MCF 10A (cell line): ENCODE data around the gene ORC4. TPM values are rescaled to one million over a fixed set of nuclear protein-coding genes. Genes with fewer than 3 reads are reported as not detected.
"Not testable (repeated sequence)": the region's sequence is repeated elsewhere in the genome, so short reads cannot be mapped to it uniquely, and the experiment has no call there.

Experiments
- BruUV-seq: library from RNA; stranded (reverse); fragments of 400-500 nt; replicated peaks from 2 replicates; lab custom pipeline; 2021; lab: Mats Ljungman, UMichigan
- CTCF ChIA-PET: fragments of 300-600 bp; sonication (Branson Sonifier 250); formaldehyde crosslinking; extraction: SDS; loops from one replicate; lab custom pipeline; 2021; ENCODE audit warnings: antibody characterized with exemption, inconsistent platforms; lab: Yijun Ruan, JAX
- POLR2A ChIA-PET: fragments of 300-600, 350-650 bp; sonication (Branson Sonifier 250); formaldehyde crosslinking; extraction: SDS; loops from one replicate; lab custom pipeline; 2020; ENCODE audit warnings: antibody characterized with exemption, inconsistent platforms; lab: Yijun Ruan, JAX
- DNase-seq: peaks from one replicate; pipeline ENCODE4 v3.0.0-alpha.2; 2018; ENCODE audit not compliant: unreplicated experiment
- H3K27ac Mint-ChIP-seq: one replicate; pipeline ENCODE4 v1.8.0; 2022; ENCODE audit warnings: mild to moderate bottlenecking, low read depth, mixed read lengths; ENCODE audit not compliant: unreplicated experiment
- H3K27me3 Mint-ChIP-seq: one replicate; pipeline ENCODE4 v1.8.0; 2022; ENCODE audit warnings: mixed read lengths; ENCODE audit not compliant: insufficient read depth, unreplicated experiment
- H3K36me3 Mint-ChIP-seq: one replicate; pipeline ENCODE4 v1.8.0; 2022; ENCODE audit warnings: mild to moderate bottlenecking, moderate library complexity, mixed read lengths; ENCODE audit not compliant: insufficient read depth, unreplicated experiment
- H3K4me1 Mint-ChIP-seq: one replicate; pipeline ENCODE4 v1.8.0; 2022; ENCODE audit warnings: mixed read lengths; ENCODE audit not compliant: insufficient read depth, unreplicated experiment
- H3K4me3 Mint-ChIP-seq: one replicate; pipeline ENCODE4 v1.8.0; 2022; ENCODE audit warnings: mild to moderate bottlenecking, moderate library complexity, mixed read lengths; ENCODE audit not compliant: unreplicated experiment
- H3K9me3 Mint-ChIP-seq: one replicate; pipeline ENCODE4 v1.8.0; 2022; ENCODE audit warnings: mixed read lengths; ENCODE audit not compliant: unreplicated experiment
- CTCF ChIP-seq: fragments of 200-600 bp; IDR thresholded peaks from one replicate; pipeline ENCODE4 v1.8.0; 2022; ENCODE audit warnings: antibody characterized with exemption, mild to moderate bottlenecking; ENCODE audit not compliant: unreplicated experiment
- intact Hi-C: fragments of 100-400 bp; cut with micrococcal nuclease; formaldehyde crosslinking; loops from 2 replicates; pipeline ENCODE4 v1.14.1; 2022
- total RNA-seq: library from RNA; stranded (reverse); gene quantifications from 2 replicates; pipeline ENCODE4 v1.2.3, GENCODE V29; 2022

ORC4 gene
- total RNA-seq, 1 experiment from 2014 or later: 53.3 TPM

DNA sequence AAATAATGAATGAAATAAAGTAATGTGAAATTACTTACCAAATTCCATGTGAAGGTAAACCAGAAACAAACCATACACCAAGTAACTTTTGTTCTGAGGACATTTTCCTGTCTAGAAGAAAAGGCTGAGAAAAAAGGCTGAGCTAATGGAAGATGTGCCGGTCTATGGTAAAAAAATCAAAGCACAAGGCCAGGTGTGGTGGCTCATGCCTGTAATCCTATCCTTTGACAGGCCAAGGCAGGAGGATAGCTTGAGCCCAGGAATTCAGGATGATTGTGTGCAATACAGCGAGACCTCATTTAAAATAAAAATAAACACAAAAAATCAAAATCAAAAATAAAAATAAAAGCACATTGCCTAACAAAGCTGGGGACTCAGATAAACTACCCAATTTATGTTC is 6.7 kb downstream of the ORC4 start:
- DNase-seq: no peak
- no peaks in the 10 kb centered on the region for H3K27me3 Mint-ChIP-seq
- ChIA-PET POLR2A (no interaction called here), CTCF (no interaction called here)
- no peak for TF ChIP-seq CTCF
- no peak overlapping the region for H3K27ac Mint-ChIP-seq
- H3K4me1 Mint-ChIP-seq: peaks cover 24% of the 10 kb centered on the region
- peaks cover 4% of the 10 kb centered on the region for H3K36me3 Mint-ChIP-seq
- no peak overlapping the region for H3K4me3 Mint-ChIP-seq
- no TSS peak for BruUV-seq
- intact Hi-C loops: no loop called here
- peaks cover 14% of the 10 kb centered on the region for H3K9me3 Mint-ChIP-seq

DNA sequence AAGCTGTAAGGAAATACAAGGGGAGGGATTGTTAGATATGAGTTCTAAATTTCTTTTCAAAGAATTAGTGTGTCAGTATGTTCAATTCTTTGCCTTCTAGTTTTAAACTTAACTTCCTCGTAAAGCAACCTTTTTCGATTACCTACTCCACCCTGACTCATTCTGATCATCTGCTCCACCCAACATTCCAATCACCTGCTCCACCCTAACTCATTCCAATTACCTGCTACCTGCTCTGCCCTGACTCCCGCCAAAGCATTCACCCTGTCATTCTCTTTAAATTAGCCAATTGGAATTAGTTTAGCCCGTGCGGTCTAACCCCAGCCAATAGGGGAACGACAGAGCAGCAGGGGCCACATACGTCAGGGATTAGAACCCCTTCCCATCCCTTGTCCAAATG is 12.1 kb downstream of the ORC4 start:
- intact Hi-C loops, POLR2A ChIA-PET, H3K36me3 Mint-ChIP-seq: not testable (repeated sequence)

GRCh38 chr2:148007219-148007900 is 13.2 kb downstream of the ORC4 start:
- no peaks in the 10 kb centered on the region for H3K4me1 Mint-ChIP-seq
- ChIA-PET CTCF (interaction anchor here (1.6 kb wide), 1 partner anchor 13 kb away, joined by 5 read pairs; the partner anchor contains the start of gene ORC4), POLR2A (interaction anchor here (1.3 kb wide), 1 partner anchor 13 kb away, joined by 7 read pairs; the partner anchor contains the start of genes MBD5 and ORC4)
- intact Hi-C loops: no loop called here
- no peak for TF ChIP-seq CTCF
- no peak overlapping the region for H3K27ac Mint-ChIP-seq
- peaks cover 47% of the 10 kb centered on the region for H3K9me3 Mint-ChIP-seq
- peaks cover 5% of the 10 kb centered on the region for H3K36me3 Mint-ChIP-seq
- H3K27me3 Mint-ChIP-seq: no peaks in the 10 kb centered on the region
- H3K4me3 Mint-ChIP-seq: no peak overlapping the region
- no TSS peak for BruUV-seq
- DNase-seq: no peak

More for the DNA sequence above, 12.1 kb downstream of the ORC4 start:
- H3K27me3 Mint-ChIP-seq, BruUV-seq, H3K4me1 Mint-ChIP-seq, CTCF ChIA-PET, H3K4me3 Mint-ChIP-seq, DNase-seq: not testable (repeated sequence)
- Mint-ChIP-seq H3K9me3 (peaks cover 38% of the 10 kb centered on the region), H3K27ac (peak overlapping the region; percentile 77)

DNA sequence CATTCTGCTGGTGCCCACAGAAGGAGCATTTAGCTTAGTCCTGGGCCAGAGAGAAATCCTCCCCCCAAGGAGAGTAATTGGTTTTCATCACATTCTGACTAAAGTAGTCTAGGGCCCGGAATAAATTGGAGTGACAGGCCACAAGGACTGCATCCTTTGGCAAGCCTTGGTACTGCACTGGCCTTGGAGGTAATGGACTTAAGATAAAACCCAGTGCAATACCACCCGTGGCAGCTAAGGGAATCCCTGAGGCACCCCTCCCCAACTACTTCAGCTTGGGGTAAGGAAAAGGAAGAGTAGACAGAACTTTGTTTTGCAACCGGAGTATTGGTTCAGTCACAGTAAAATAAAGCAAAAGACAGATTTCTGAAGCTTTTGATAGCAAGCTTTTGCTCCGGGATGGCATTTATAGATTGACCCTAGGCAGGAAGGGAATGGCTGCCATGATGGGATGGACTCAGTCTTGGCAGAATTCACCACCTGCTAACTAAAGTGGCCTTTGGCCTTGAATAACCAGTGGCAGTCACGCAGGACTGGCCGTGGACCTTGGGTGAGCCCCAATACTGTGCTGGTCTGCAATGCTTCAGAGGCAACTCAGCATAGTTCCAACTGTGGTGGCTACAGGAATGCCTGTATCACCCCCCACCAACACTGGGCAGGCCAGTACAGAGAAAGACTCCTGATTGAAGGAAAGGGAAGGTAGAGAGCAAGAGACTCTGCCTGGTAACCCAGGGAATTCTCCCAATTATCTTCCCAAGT is 14.1 kb downstream of the ORC4 start:
- intact Hi-C loops: no loop called here
- peaks cover 56% of the 10 kb centered on the region for H3K9me3 Mint-ChIP-seq
- POLR2A ChIA-PET: interaction anchor here (1.3 kb wide), 1 partner anchor 14 kb away, joined by 7 read pairs; the partner anchor contains the start of genes MBD5 and ORC4

DNA sequence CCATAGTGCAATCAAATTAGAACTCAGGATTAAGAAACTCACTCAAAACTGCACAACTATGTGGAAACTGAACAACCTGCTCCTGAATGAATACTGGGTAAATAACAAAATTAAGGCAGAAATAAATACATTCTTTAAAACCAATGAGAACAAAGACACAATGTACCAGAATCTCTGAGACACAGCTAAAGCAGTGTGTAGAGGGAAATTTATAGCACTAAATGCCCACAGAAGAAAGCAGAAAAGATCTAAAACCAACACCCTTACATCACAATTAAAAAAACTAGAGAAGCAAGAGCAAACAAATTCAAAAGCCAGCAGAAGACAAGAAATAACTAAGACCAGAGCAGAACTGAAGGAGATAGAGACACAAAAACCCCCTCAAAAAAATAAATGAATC is 18.1 kb downstream of the ORC4 start:
- H3K27ac Mint-ChIP-seq, H3K4me1 Mint-ChIP-seq, H3K36me3 Mint-ChIP-seq, H3K4me3 Mint-ChIP-seq, CTCF ChIA-PET, intact Hi-C loops, POLR2A ChIA-PET, DNase-seq, H3K27me3 Mint-ChIP-seq, BruUV-seq: not testable (repeated sequence)
- peaks cover 34% of the 10 kb centered on the region for H3K9me3 Mint-ChIP-seq

More for the DNA sequence above, 14.1 kb downstream of the ORC4 start:
- no TSS peak for BruUV-seq
- no peak overlapping the region for H3K27ac Mint-ChIP-seq
- no peaks in the 10 kb centered on the region for H3K4me1 Mint-ChIP-seq
- no peak for TF ChIP-seq CTCF
- peaks cover 5% of the 10 kb centered on the region for H3K36me3 Mint-ChIP-seq
- CTCF ChIA-PET: interaction anchor here (0.6 to 1.6 kb wide), 3 partner anchors 13 to 26 kb away, joined by 3 to 5 read pairs (median 4); partner anchors contain the start of gene ORC4
- no peak overlapping the region for H3K4me3 Mint-ChIP-seq
- H3K27me3 Mint-ChIP-seq: no peaks in the 10 kb centered on the region
- DNase-seq: no peak
